Loucy (cell line): ENCODE measurements around the gene RALGPS2.

ENCODE experiments used
- H2AFZ ChIP-seq: fragments of 200-600 bp; sonication (generic); 2 replicates; pipeline ENCODE4 v1.6.0; 2016; ENCODE audit warnings: antibody characterized with exemption, mild to moderate bottlenecking, low read length, moderate library complexity
- H3F3A ChIP-seq: fragments of 200-600 bp; 2 replicates; pipeline ENCODE4 v1.6.0; 2016; ENCODE audit warnings: antibody characterized with exemption, low read depth, mild to moderate bottlenecking
- H3K27me3 ChIP-seq: fragments of 200-600 bp; sonication (generic); 2 replicates; pipeline ENCODE4 v1.6.1; 2014; ENCODE audit warnings: low read length, mild to moderate bottlenecking; ENCODE audit not compliant: insufficient read depth, poor library complexity, severe bottlenecking
- H3K36me3 ChIP-seq: fragments of 200-600 bp; sonication (generic); 2 replicates; pipeline ENCODE4 v1.6.1; 2016; ENCODE audit warnings: low read length; ENCODE audit not compliant: insufficient read depth
- H3K4me1 ChIP-seq: fragments of 200-600 bp; sonication (generic); 2 replicates; pipeline ENCODE4 v1.5.1; 2014; ENCODE audit warnings: low read length, mild to moderate bottlenecking; ENCODE audit not compliant: insufficient read depth, poor library complexity, severe bottlenecking
- H3K4me2 ChIP-seq: fragments of 200-600 bp; sonication (generic); 2 replicates; pipeline ENCODE4 v1.6.0; 2014; ENCODE audit warnings: antibody characterized with exemption, low read length, low read depth, mild to moderate bottlenecking; ENCODE audit not compliant: poor library complexity, severe bottlenecking
- H3K4me3 ChIP-seq: fragments of 200-600 bp; sonication (generic); 2 replicates; pipeline ENCODE4 v1.5.1; 2014; ENCODE audit warnings: low read length, mild to moderate bottlenecking, mixed read lengths; ENCODE audit not compliant: poor library complexity, severe bottlenecking
- H3K79me2 ChIP-seq: fragments of 200-600 bp; sonication (generic); 2 replicates; pipeline ENCODE4 v1.6.1; 2014; ENCODE audit warnings: low read length; ENCODE audit not compliant: insufficient read depth
- H3K9ac ChIP-seq: fragments of 200-600 bp; sonication (generic); 2 replicates; pipeline ENCODE4 v1.6.0; 2014; ENCODE audit warnings: mild to moderate bottlenecking, low read depth, low read length, moderate library complexity; ENCODE audit not compliant: poor library complexity, severe bottlenecking
- H3K9me2 ChIP-seq: fragments of 200-600 bp; sonication (generic); replicated peaks from 2 replicates; pipeline ENCODE4 v1.6.1; 2016; ENCODE audit warnings: low read depth, low read length, mixed read lengths
- H3K9me3 ChIP-seq: fragments of 200-600 bp; sonication (generic); 2 replicates; pipeline ENCODE4 v1.6.1; 2014; ENCODE audit warnings: mild to moderate bottlenecking, antibody characterized with exemption, low read length, low read depth; ENCODE audit not compliant: insufficient read depth
- H4K20me1 ChIP-seq: fragments of 200-600 bp; sonication (generic); 2 replicates; pipeline ENCODE4 v1.6.0; 2014; ENCODE audit warnings: antibody characterized with exemption, low read length, mild to moderate bottlenecking; ENCODE audit not compliant: insufficient read depth, poor library complexity, severe bottlenecking
- CTCF ChIP-seq: fragments of 200-600 bp; sonication (generic); conservative IDR thresholded peaks from 2 replicates; pipeline ENCODE4 v1.5.1; 2014; ENCODE audit warnings: mild to moderate bottlenecking, antibody characterized with exemption, low read length
- EZH2phosphoT487 ChIP-seq: fragments of 200-600 bp; IDR thresholded peaks from 2 replicates; pipeline ENCODE4 v1.6.1; 2018; ENCODE audit warnings: antibody characterized with exemption, mild to moderate bottlenecking, moderate library complexity, borderline replicate concordance

Gene RALGPS2

GRCh38 chr1:178870944-178871343 is 145.9 kb downstream of the RALGPS2 start, which contains the start of gene ANGPTL1:
Gene ANGPTL1, minus strand, starts transcription at chr1:178871077. Its CDS starts 5,301 bp downstream, at chr1:178865776.
- Histone ChIP-seq H3K79me2 (no peaks in the 10 kb centered on the region), H3K9ac (no peak within 1 kb of the TSS), H4K20me1 (no peaks in the 10 kb centered on the region), H3K4me2 (no peak within 1 kb of the TSS), H3K4me3 (no peak within 1 kb of the TSS), H3K9me2 (no peaks in the 10 kb centered on the region), H3K27me3 (no peaks in the 10 kb centered on the region), H3K9me3 (no peaks in the 10 kb centered on the region), H3F3A (no peaks in the 10 kb centered on the region), H2AFZ (no peak within 1 kb of the TSS), H3K36me3 (no peaks in the 10 kb centered on the region), H3K4me1 (no peaks in the 10 kb centered on the region)
- TF ChIP-seq EZH2phosphoT487 = no peak
- TF ChIP-seq CTCF = no peak

- Histone ChIP-seq H3K4me2 (no peak overlapping the region), H2AFZ (no peak overlapping the region), H3K9me3 (no peaks in the 10 kb centered on the region), H3K9ac (no peak overlapping the region), H3K79me2 (no peaks in the 10 kb centered on the region), H3K4me1 (no peaks in the 10 kb centered on the region), H3K9me2 (no peaks in the 10 kb centered on the region), H4K20me1 (no peaks in the 10 kb centered on the region), H3K4me3 (no peak overlapping the region), H3K36me3 (no peaks in the 10 kb centered on the region), H3K27me3 (no peaks in the 10 kb centered on the region), H3F3A (no peaks in the 10 kb centered on the region)
- TF ChIP-seq CTCF (no peak), EZH2phosphoT487 (no peak)
Measured at GRCh38 chr1:178871551-178872320, 146.7 kb downstream of the RALGPS2 start.

- Histone ChIP-seq H2AFZ (no peak overlapping the region), H3F3A (no peaks in the 10 kb centered on the region), H3K4me3 (no peak overlapping the region), H3K36me3 (no peaks in the 10 kb centered on the region), H3K27me3 (no peaks in the 10 kb centered on the region), H3K9ac (no peak overlapping the region), H3K79me2 (no peaks in the 10 kb centered on the region), H3K4me2 (no peak overlapping the region), H3K4me1 (no peaks in the 10 kb centered on the region), H3K9me2 (no peaks in the 10 kb centered on the region), H4K20me1 (no peaks in the 10 kb centered on the region), H3K9me3 (no peaks in the 10 kb centered on the region)
- TF ChIP-seq CTCF = no peak
- no peak for TF ChIP-seq EZH2phosphoT487
Measured at GRCh38 chr1:178874966-178875365, 149.9 kb downstream of the RALGPS2 start.
